Kidney (tissue), 14 donors: ENCODE data around the gene SLFN12L. TPM values are rescaled to one million over a fixed set of nuclear protein-coding genes. Genes with fewer than 3 reads are reported as not detected.

ENCODE experiments used
- DNase-seq, 5 donors: peaks; one replicate each; pipeline ENCODE4 v3.0.0-alpha.2; 2013 to 2020
- FAIRE-seq: peaks from 2 replicates; lab custom pipeline; 2012; peaks lifted over from hg19 to GRCh38; lab: Jason Lieb, UNC
- H3K27ac ChIP-seq, 2 donors: one replicate each; pipeline ENCODE4 v1.7.0; 2013; ENCODE audit warnings: low read depth in 2 of 2, low read length in 2 of 2, inconsistent platforms in 1 of 2
- H3K27me3 ChIP-seq: one replicate; pipeline ENCODE4 v1.7.1; 2013; ENCODE audit warnings: low read length, inconsistent platforms; ENCODE audit not compliant: control insufficient read depth, insufficient read depth
- H3K36me3 ChIP-seq, 3 donors: one replicate each; pipeline versions ENCODE4 v1.7.0 to v1.7.1; 2013; ENCODE audit warnings: low read length in 3 of 3, control low read depth in 1 of 3, inconsistent platforms in 1 of 3; ENCODE audit not compliant: insufficient read depth in 3 of 3, control insufficient read depth in 2 of 3
- H3K4me1 ChIP-seq, 3 donors: one replicate each; pipeline versions ENCODE4 v1.7.0 to v1.7.1; 2013; ENCODE audit warnings: low read length in 3 of 3, inconsistent platforms in 1 of 3, low read depth in 1 of 3; ENCODE audit not compliant: control insufficient read depth in 2 of 3, insufficient read depth in 2 of 3
- H3K4me3 ChIP-seq, 3 donors: one replicate each; pipeline versions ENCODE4 v1.7.0 to v1.8.1; 2013; ENCODE audit warnings: low read length in 3 of 3, control low read depth in 1 of 3, inconsistent platforms in 1 of 3
- H3K9ac ChIP-seq, 3 donors: one replicate each; pipeline versions ENCODE4 v1.7.0 to v1.7.1; 2013; ENCODE audit warnings: low read length in 3 of 3, control low read depth in 1 of 3, inconsistent platforms in 1 of 3
- H3K9me3 ChIP-seq, 3 donors: one replicate each; pipeline versions ENCODE4 v1.7.0 to v1.7.1; 2013; ENCODE audit warnings: low read length in 3 of 3, control low read depth in 1 of 3, inconsistent platforms in 1 of 3; ENCODE audit not compliant: control insufficient read depth in 2 of 3, insufficient read depth in 1 of 3
- intact Hi-C: fragments of 100-400 bp; cut with DNase I; formaldehyde crosslinking; loops from one replicate; pipeline ENCODE4 v1.11.1; 2022
- polyA plus RNA-seq: library from polyadenylated mRNA; stranded (reverse); fragments of 350-450 nt; fragmentation: Illumina TruSeq; extraction: RNeasy Lipid Tissue Mini Kit (QIAGEN cat#74804); gene quantifications from one replicate; pipeline ENCODE4 v1.2.3, GENCODE V29; 2014; ENCODE audit warnings: low read depth, low replicate concordance; ENCODE audit not compliant: insufficient read depth
- total RNA-seq: library from RNA; stranded (reverse); fragmentation: NEBNext Ultra II Directional; extraction: Animal tissue kit (Norgen Biotek cat#: 25700); gene quantifications from one replicate; pipeline ENCODE4 v1.2.1, GENCODE V29; 2021
- TF ChIP-seq, protein P1 (sequence below): IDR thresholded peaks from 3 replicates; pipeline ENCODE4 v1.5.1; 2012; ENCODE audit warnings: mild to moderate bottlenecking, moderate library complexity, borderline replicate concordance; ENCODE audit not compliant: insufficient read depth; ENCODE audit errors: extremely low read depth
- donor health status: control.
- donor health status: control.
- donor health status: control.
- donor health status: control.
- donor health status: control.
- donor health status: DM: yes; HTN: yes; CAD: no.
- donor health status: Normal renal cell carcinoma (clear cell type).

SLFN12L gene
- total and polyA plus RNA-seq, 2 donors from 2014 or later = 0.62 to 6.2 TPM

DNA sequence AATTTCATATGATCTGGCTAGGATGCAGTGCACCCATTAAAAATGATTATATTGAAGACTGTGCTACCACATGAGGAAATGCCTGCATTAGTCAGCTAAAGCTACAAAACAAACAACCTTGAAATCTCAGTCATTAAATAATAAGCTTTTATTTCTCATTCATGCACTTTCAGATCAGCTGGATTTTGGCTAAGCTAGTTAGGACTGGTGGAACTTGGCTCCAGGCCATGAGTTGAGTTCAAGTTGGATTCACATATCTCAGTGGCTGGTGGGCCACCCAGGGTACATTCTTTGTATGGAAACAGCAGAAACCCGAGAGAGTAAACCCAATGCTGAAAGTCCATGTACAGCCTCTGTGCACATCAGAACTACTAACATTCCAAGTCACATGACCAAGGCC, 6.4 kb upstream of the SLFN12L start:
- Histone ChIP-seq H3K36me3 (no peaks in the 10 kb centered on the region), H3K27ac (no peak overlapping the region), H3K4me3 (no peak overlapping the region), H3K9ac (no peak overlapping the region), H3K9me3 (no peaks in the 10 kb centered on the region), H3K27me3 (no peaks in the 10 kb centered on the region), H3K4me1 (no peaks in the 10 kb centered on the region)
- FAIRE-seq (no peak), DNase-seq (no peak)
- intact Hi-C loops = no loop called here
- TF ChIP-seq, protein P1, sequence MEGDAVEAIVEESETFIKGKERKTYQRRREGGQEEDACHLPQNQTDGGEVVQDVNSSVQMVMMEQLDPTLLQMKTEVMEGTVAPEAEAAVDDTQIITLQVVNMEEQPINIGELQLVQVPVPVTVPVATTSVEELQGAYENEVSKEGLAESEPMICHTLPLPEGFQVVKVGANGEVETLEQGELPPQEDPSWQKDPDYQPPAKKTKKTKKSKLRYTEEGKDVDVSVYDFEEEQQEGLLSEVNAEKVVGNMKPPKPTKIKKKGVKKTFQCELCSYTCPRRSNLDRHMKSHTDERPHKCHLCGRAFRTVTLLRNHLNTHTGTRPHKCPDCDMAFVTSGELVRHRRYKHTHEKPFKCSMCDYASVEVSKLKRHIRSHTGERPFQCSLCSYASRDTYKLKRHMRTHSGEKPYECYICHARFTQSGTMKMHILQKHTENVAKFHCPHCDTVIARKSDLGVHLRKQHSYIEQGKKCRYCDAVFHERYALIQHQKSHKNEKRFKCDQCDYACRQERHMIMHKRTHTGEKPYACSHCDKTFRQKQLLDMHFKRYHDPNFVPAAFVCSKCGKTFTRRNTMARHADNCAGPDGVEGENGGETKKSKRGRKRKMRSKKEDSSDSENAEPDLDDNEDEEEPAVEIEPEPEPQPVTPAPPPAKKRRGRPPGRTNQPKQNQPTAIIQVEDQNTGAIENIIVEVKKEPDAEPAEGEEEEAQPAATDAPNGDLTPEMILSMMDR = no peak

DNA sequence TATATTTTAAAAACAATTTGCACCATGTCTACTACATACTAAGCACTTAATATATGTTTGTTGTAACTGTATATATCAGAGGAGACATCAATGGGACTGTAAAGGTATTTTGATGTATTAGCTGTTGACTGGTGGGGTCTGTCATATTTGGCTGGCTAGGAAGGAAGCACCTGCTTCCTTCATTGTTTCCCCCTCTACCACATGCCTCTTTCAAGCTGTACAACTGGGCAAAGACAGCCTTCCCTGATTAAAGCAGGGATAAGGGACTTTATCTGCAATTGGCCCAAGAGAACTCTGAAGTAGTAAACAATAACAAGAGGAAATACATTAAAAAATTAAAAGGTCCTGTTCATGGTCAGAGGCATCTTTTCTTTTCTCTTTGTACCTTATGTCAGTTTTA, 5.5 kb upstream of the SLFN12L start:
- Histone ChIP-seq H3K36me3 (no peaks in the 10 kb centered on the region), H3K4me3 (no peak overlapping the region), H3K4me1 (no peaks in the 10 kb centered on the region), H3K27ac (no peak overlapping the region), H3K9me3 (no peaks in the 10 kb centered on the region), H3K27me3 (no peaks in the 10 kb centered on the region), H3K9ac (no peak overlapping the region)
- intact Hi-C loops = no loop called here
- DNase-seq (no peak), FAIRE-seq (no peak)
- TF ChIP-seq, protein P1 = no peak

DNA sequence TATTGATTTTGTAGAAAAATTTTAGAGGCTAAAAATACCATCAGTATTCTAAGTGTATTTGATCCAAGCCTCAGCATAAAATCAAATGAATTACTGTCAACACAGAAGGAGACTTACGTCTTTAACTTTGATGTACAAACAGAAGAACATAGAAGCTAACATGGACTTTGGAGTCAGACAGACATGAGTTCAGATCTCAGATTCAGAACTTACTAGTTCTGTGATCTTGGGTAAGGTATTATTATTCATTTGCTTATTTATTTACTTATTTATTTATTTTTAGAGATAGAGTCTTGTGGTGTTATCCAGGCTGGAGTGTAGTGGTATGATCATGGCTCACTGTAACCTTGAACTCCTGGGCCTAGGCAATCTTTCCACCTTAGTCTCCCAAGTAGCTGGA, 4.0 kb upstream of the SLFN12L start:
- Histone ChIP-seq H3K9me3 (no peaks in the 10 kb centered on the region), H3K27ac (peak overlapping the region in 1 of 2 donors; percentile 33), H3K4me3 (peak overlapping the region in 2 of 3 donors; percentile 56 to 67), H3K27me3 (no peaks in the 10 kb centered on the region), H3K4me1 (no peaks in the 10 kb centered on the region), H3K9ac (no peak overlapping the region), H3K36me3 (no peaks in the 10 kb centered on the region)
- intact Hi-C loops = no loop called here
- DNase-seq = no peak
- TF ChIP-seq, protein P1 = no peak
- FAIRE-seq = no peak
